HG02588 (cell line): ENCODE data around the gene ADK.

ENCODE experiments used
- ATAC-seq: cut with Tn5 transposase; IDR thresholded peaks from one replicate; pipeline ENCODE4 v1.9.1; 2021; ENCODE audit warnings: mild to moderate bottlenecking, moderate library complexity; ENCODE audit not compliant: unreplicated experiment

The ADK gene

GRCh38 chr10:74231375-74231774 is 80.4 kb downstream of the ADK start:
- no peak for ATAC-seq

GRCh38 chr10:74233281-74233680 is 82.3 kb downstream of the ADK start:
- no peak for ATAC-seq

GRCh38 chr10:74234569-74234968 is 83.5 kb downstream of the ADK start:
- no peak for ATAC-seq

GRCh38 chr10:74238031-74238431 is 87.0 kb downstream of the ADK start:
- ATAC-seq, result no peak

- ATAC-seq, result no peak
Measured at GRCh38 chr10:74238516-74238915, 87.5 kb downstream of the ADK start.

GRCh38 chr10:74243067-74243466 is 92.0 kb downstream of the ADK start:
- no peak for ATAC-seq

GRCh38 chr10:74244097-74244685 is 93.2 kb downstream of the ADK start:
- ATAC-seq, result no peak

- no peak for ATAC-seq
Measured at GRCh38 chr10:74244807-74245206, 93.8 kb downstream of the ADK start.

- no peak for ATAC-seq
Measured at GRCh38 chr10:74246495-74246894, 95.5 kb downstream of the ADK start.

GRCh38 chr10:74249865-74250264 is 98.8 kb downstream of the ADK start:
- ATAC-seq, result no peak

- ATAC-seq, result no peak
Measured at GRCh38 chr10:74255214-74255613, 104.2 kb downstream of the ADK start.

- ATAC-seq, result no peak
Measured at GRCh38 chr10:74255888-74256357, 104.9 kb downstream of the ADK start.

GRCh38 chr10:74262856-74263255 is 111.8 kb downstream of the ADK start:
- ATAC-seq, result no peak

GRCh38 chr10:74263996-74264395 is 113.0 kb downstream of the ADK start:
- no peak for ATAC-seq

- no peak for ATAC-seq
Measured at GRCh38 chr10:74272288-74272687, 121.3 kb downstream of the ADK start.

GRCh38 chr10:74275755-74276290 is 124.8 kb downstream of the ADK start:
- ATAC-seq, result no peak

- no peak for ATAC-seq
Measured at GRCh38 chr10:74276416-74276815, 125.4 kb downstream of the ADK start.

- ATAC-seq, result no peak
Measured at GRCh38 chr10:74282151-74282847, 131.3 kb downstream of the ADK start.

GRCh38 chr10:74282848-74283210 is 131.8 kb downstream of the ADK start:
- no peak for ATAC-seq

- ATAC-seq, result no peak
Measured at GRCh38 chr10:74289188-74289587, 138.2 kb downstream of the ADK start.

GRCh38 chr10:74289951-74290350 is 138.9 kb downstream of the ADK start:
- ATAC-seq, result no peak

- no peak for ATAC-seq
Measured at GRCh38 chr10:74290708-74291107, 139.7 kb downstream of the ADK start.
